ENCODE data around the gene ARL16.

The ARL16 gene, protein sequence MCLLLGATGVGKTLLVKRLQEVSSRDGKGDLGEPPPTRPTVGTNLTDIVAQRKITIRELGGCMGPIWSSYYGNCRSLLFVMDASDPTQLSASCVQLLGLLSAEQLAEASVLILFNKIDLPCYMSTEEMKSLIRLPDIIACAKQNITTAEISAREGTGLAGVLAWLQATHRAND

DNA sequence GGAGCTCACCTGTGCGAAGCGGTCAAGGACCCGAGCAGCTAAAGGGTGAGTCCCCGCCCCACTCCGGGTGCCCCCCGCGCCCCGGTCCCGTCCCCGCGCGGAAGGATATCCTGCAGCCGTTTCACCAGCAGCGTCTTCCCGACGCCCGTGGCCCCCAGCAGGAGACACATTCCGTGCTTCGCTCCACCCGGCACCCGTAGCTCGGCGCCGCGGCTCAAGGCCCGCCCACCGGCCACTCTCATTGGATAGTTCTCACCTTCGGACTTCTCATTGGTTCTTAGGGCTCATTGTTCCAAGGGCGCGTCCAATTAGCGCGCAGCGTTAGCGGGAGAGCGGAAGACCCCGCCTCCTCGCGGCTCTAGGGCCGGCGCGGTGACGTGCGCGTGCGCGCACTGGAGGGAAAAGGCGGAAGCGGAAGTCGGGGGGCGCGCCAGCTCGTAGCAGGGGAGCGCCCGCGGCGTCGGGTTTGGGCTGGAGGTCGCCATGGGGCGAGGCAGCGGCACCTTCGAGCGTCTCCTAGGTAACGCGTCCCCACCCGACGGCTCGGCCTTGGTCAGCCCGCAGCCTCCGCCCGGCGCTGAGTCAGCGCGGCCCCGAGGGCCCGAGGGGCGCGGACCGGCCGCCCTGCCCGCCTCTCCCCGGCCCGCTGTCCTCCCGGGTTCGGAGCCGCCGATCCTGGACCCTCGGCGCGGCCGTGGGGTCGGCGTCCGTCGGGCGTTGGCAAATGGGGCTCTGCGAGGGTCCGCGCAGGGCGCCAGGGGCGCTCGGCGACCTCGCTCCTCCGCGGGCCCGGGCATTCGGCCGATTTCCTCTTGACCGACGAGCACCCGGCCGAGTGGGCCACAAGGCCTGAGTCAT lies at the start of gene ARL16, which contains the start of gene HGS:
TSS of gene ARL16 (minus strand) at position 214 of the 858 bp plus-strand sequence. CDS start at position 170, 44 bp downstream.
TSS of gene HGS (plus strand) at position 428 of the 858 bp plus-strand sequence. CDS start at position 484, 56 bp downstream.
- peak; percentile 98 for DNase-seq (ENCODE audit: low read depth)

DNA sequence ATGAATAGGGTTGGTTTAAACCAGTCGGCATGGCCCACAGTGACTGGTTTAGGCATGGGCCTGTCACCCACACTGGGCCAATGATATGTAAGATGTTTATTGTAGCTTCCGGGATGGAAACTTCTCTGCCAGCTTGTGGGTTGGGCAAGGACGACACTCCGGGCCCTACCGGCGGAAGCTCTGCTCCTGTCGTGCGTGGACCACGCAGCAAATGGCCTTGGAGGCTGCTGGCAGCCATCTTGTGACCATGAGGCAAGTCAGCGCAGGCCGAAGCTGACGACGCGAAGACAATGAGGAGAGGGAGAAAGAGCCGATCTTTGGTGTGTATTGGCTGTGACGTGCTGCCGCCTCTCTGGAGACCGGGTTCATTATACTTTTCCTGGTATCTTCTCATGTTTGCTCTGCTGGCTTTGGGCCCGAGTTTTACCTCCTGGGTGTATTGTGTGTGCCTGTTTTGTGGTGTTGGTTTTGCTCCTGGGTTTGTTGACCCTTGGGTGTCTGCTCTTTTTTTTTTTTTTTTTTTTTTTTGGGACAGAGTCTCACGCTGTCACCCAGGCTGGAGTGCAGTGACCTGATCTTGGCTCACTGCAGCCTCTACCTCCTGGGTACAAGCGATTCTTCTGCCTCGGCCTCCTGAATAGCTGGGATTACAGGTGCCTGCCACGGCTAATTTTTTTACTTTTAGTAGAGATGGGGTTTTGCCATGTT lies 43.9 kb upstream of the ARL16 start:
- no peak for DNase-seq (ENCODE audit: low read depth)

DNA sequence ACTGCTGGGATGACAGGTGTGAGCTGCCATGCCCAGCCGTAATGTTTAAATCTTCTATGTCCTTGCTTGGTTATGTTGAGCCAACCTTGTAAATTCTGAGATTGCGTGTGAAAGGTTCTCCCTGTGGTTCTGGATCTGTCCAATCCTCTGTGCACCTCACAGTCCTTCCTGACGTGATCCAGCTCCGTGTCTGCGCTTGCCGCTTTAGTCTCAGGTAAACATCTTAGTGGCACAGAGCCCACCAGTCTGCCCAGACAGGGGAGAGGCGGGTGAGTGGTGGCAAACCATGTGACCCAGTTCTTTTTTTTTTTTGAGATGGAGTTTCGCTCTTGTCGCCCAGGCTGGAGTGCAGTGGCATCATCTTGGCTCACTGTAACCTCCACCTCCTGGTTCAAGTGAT lies 42.4 kb upstream of the ARL16 start:
- no peak for DNase-seq (ENCODE audit: low read depth)

DNA sequence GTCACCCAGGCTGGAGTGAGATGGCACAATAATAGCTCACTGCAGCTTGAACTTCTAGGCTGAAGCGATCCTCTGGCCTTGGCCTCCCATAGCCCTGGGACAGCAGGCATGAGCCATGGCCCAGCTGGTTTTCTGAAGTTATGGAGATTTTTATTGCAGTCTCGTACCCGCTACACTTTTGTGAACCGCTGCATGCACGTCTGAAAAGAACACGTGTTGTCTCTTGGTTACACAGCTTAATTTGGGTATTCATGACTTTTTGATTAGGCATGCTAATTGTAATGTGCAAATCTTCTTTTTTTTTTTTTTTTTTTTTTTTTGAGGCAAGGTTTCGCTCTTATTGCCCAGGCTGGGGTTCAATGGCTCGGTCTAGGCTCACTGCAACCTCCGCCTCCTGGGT lies 41.8 kb upstream of the ARL16 start:
- no peak for DNase-seq (ENCODE audit: low read depth)

DNA sequence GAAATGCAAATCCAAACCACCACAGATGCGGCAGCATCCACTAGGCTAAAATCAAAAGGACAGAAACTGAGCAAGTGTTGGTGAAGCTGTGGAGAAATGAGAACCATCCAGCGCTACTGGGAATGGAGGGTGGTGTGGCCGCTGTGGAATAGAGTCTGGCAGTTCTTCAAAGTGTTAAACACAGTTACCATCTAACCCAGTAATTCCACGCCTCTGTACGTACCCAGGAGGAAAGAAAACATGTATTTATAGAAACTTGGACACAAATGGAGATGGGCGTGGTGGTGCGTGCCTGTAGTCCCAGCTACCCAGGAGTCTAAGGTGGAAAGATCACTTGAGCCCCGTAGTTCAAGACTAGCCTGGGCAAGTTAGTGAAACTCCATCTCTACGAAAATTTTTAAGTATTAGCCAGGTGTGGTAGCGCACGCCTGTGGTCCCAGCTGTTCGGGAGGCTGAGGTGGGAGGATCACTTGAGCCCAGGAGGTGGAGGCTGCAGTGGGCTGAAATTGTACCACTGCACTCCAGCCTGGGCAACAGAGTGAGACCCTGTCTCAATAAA lies 40.1 kb upstream of the ARL16 start:
- no peak for DNase-seq (ENCODE audit: low read depth)

DNA sequence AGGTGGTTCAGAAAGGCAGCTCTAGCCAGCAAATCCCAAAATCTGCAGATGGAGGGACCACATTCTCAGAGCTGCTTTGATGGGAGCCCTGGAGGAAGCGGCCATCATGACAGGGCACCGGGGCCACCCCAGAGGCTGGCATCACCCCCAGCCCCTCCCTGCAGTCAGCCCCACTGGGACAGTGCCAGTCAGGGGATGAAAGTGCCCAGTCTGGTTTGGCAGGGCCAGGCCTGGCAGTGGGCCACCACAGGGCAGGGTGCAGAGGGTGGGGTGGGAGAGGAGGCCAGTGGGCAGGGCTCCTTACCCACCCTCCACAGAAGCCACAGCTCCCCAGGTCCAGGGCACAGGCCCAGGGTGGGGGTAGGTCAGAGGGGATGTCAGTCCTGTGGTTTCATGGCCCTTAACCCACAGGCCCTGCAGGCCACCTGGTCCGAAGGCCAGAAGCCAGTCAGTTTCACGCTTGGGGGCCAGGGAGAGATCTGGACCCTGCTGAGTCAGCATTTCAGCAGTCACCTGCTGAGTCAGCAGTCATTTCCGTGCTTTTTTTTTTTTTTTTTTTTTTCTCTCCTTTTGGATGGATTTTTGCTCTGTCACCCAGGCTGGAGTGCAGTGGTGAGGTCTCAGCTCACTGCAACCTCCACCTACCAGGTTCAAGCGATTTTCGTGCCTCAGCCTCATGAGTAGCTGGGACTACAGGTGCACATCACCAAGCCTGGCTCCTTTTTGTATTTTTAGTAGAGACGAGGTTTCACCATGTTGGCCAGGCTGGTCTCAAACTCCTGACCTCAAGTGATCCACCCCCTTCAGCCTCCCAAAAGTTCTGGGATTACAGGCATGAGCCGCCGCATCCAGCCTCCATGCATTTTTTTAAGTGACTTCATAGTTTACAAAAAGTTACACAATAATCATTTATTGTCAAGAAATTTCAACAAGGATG lies 38.9 kb upstream of the ARL16 start:
- DNase-seq (ENCODE audit: low read depth), result no peak

DNA sequence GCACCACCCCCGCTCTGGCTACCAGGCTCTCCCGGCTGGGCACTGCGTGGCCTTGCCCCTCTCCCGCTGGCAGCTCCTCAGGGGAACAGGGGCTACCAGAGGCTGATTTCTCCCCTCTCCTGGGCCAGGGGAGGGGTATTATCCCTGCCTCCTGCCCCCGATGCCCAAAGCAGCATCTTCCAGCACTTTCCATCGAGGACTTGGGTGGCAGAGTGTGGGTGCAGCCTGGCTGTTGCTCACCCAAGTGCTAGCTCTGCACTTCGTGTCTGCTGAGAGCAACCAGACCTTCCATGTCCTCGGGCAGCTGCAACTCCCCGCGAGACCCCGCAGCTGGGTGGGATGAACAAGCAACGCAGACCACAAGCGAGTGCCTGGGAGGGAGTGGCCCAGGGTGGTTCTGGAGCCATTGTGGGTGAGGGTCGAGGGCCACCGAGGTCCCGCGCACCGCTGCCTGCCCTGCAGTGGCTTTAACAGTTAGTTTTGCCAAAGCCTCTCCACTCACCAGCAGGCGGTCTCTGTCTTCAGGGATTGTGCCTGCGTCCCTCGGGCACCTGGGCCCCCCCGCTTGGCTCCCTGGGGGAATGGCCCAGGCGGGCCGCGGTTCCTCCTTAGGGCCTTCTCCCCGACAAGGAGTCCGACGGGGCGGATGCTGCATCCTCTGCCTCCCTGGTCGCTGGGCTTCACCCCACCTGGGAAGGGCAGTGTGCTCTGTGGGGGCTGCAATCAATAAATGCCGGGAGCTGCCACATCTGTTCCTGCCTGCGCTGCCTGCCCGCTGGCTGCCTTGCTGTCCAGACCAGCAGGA lies 36.9 kb upstream of the ARL16 start:
- DNase-seq (ENCODE audit: low read depth), result no peak

DNA sequence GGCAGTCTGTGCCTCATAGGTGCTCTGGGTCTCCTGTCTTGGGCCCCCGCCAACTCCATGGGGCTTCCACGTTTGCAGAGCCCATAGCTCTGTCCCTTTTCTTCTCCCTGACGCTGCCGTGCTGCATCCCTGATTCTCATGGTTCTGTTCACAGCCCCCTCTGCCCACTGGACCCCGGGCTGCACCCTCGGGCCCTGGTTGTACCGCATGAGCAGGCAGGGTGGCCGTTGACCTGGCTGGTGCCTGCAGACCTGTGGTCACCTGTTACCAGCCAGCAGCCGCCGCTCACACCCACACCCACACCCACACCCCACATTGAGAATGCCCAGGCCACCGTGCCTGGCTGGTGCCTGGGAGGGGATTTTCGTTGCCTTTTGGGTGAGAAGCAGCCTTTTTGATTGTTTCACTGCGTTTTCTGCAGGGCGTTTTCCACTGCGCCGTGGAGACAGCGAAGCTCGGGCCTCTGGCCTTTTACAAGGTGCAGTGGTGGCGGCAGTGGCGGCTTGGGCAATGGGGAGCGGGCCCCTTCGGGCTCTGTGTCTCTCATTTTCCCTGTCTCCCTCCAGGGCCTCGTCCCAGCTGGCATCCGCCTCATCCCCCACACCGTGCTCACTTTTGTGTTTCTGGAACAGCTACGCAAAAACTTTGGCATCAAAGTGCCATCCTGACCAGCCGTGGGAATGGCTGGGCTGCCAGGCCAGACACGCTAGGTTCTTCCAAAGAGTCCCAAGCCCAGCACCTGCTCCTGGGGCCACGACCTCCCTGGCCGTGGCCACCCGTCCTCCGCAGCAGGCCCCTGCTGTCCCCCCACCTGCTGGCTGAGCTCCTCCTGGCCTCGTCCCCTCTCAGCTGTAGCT lies 36.0 kb upstream of the ARL16 start:
- no peak for DNase-seq (ENCODE audit: low read depth)

DNA sequence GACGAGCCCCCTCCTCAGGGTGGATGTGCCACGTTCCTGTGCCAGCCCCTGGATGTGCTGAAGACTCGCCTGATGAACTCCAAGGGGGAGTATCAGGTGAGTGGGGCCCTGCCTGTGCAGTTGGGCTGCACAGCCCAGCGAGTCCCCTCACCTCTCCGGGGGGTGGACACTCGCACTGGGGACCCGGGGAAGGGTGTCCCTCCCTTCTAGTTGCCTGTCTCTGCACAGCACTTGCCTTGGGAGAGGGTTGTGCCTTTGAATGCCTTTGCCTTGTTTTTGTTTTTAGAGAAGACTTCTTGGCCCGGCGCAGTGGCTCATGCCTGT lies 34.1 kb upstream of the ARL16 start:
- DNase-seq (ENCODE audit: low read depth), result no peak

DNA sequence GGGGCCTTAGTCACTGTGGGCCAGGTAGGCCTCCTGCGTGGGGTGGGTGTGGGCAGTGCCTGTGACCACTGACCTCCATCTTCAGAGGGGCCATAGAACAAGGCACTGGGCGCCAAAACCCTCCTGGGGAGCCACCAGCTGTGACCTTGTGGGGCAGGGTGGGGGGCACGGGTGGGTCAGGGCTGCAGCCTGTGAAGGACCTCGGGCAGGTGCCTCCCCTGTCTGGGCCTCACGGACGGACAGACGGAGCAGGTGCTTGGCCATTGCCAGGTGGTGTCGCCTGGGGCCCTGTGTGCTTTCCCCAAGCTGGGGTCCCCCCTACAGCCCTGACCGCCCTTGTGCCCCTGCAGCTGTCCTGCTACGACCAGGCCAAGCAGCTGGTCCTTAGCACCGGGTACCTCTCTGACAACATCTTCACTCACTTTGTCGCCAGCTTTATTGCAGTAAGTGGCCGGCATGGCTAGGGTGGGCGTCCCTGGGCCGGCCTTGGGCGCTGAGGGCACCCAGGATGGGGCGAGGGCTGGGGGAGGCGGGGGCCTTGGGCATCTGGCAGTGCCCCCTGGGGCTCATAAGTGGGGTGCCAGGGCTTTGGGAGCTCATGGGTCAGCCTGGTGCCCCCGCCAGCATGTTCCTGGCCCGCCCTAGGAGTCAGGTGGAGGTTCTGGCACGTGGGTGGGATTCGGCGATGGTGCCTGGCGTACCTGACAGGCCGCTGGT lies 33.6 kb upstream of the ARL16 start:
- DNase-seq (ENCODE audit: low read depth), result no peak

DNA sequence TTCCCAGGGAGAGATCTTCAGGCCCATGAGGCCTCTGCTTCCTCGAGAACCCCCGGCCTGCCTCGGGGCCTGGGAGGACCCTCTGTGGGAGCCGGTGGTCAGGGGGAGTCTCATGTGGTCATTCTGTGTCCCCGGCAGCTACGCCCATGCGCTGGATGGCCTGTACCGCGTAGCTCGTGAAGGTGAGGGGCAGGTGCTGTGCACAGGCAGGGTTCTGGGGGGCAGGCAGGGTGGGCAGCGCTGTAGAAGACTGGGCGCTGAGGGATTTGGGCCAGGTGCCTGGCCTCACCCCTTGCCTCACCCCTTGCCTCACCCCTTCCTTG lies 33.0 kb upstream of the ARL16 start:
- no peak for DNase-seq (ENCODE audit: low read depth)

DNA sequence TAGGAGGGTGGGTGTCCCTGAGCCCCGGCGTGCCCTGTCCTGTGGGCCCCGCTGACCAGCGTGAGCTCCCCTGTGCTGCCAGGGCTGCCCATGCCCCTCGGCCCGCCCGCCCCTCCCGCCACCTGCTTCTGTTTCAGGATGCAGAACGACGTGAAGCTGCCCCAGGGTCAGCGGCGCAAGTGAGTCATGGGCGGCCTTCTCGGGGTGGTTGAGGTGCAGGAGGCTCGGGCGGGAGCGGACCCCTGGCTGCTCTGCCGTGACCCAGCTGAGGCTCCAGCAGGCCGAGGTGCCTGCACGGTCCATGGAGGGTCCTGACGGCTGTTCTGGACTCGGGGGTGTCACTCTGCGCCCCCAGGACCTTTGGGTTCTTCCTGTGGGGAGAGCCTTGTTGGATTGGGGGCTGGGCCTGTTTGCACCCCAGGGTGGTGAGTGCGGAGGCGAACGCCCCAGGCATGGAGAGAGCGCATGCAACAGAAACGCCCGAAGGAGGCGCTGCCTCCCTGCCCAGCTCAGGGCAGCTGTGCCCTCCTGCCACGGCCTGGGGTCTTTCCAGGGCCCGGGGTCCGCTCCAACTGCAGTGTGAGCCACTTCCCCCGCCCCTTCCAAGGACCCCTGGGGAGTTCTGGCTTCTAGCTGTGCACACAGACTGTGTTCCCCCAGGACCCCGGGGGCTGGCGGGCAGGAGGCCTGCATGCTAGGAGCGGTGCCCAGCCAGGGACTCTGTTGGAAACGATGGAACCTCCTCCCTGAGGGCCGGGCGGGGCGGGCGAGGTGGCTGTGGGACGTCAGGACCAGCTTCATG lies 32.5 kb upstream of the ARL16 start:
- no peak for DNase-seq (ENCODE audit: low read depth)

DNA sequence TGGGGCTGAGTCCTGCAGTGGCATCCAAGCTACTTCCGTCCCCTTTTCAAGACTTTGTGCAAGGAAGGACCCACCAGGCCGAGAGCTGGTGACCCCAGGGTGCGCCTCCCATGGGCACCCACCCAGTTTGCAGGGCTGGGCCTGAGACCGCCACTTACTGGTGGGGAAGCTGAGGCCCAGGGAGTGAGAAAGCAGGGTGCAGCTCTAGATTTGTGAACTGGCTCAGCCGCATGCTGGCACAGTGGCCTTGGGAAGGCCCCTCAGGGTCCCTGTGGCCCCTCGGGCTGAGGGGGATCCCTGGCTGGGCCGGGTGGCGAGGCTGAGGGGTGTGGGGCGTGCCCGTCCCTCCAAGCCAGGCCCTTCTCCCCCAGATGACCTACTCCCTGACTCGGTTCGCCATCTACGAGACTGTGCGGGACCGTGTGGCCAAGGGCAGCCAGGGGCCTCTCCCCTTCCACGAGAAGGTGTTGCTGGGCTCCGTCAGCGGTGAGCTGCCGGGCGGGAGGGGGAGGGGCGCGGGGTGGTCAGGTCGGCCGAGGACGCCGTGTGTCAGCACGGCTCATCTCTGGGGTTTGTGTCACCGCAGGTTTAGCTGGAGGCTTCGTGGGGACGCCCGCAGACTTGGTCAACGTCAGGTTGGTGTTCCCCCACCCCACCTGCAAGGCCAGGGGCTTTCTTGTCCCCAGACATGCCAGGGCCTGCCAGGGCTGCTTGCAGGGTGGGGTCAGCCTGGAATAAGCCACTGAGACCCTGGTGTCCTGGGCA lies 31.7 kb upstream of the ARL16 start:
- DNase-seq (ENCODE audit: low read depth), result no peak

DNA sequence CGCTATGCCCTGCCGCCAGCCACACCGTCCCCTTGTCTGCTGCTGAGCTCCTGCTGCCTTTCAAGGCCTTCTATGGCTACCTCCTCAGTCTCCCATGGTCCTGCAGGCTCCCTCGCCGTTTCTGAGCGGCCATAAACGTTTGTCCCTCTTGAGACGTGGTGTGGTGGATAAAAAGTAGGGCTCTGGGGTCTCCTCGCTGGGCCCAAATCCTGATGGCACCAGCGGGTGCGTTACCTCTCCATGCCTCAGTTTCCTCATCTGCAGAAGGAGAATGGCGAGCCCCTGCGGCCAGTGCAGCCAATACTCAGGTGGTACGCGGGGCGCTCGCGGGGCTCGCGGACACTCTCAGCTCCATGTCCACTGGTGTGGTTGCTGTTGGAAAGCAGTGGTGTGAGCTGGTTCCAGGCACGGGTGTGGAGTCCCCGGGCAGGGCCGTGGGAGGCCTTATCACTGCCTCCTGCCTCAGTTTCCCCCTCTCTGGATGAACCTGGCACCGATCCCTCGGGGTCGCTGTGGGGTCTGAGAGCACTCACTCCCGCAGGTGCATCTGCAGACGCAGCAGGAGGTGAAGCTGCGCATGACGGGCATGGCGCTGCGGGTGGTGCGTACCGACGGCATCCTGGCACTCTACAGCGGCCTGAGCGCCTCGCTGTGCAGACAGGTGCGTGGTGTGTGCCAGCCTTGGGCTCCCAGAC lies 31.0 kb upstream of the ARL16 start:
- DNase-seq (ENCODE audit: low read depth), result no peak

DNA sequence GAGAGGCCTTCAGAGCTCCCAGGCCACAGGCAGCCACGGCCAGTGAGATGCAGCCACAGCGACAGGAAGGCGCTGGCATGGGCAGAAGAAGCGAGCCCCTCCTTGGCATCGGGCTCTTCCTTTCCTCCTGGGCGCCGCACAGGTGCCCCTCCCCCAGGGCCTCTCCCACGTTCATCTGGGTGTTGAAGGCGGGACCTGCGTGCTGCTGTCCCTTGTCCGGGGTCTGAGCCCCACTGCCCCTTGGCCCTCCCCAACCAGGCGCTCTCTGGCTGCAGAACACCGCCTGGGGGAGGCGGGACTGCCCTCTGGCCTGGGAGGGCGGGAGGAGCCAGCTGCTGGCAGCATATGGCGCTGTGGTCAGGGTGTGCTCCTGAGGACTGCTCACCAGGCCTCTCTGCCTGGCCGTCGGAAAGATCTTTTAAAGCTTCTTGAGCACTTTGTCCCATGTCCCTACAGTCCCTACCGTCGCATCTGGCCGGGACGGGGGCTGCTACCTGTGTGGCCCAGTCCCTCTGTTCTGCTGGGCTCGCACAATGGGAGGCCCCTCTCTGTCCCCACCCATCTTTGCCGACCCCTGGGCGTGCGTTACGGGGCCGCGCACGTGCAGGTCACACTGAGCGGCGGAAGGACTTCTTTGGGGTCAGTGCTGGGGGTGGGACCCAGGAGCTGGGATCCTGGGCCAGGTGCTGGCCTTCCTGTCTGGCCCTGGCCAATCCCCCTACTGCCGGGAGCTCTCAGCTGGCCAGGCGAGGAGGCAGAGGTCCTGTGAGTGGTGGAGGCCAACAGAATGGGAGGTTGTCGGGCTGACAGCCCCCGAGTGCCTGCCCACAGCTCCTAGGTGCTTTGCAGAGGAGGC lies 30.2 kb upstream of the ARL16 start:
- no peak for DNase-seq (ENCODE audit: low read depth)

DNA sequence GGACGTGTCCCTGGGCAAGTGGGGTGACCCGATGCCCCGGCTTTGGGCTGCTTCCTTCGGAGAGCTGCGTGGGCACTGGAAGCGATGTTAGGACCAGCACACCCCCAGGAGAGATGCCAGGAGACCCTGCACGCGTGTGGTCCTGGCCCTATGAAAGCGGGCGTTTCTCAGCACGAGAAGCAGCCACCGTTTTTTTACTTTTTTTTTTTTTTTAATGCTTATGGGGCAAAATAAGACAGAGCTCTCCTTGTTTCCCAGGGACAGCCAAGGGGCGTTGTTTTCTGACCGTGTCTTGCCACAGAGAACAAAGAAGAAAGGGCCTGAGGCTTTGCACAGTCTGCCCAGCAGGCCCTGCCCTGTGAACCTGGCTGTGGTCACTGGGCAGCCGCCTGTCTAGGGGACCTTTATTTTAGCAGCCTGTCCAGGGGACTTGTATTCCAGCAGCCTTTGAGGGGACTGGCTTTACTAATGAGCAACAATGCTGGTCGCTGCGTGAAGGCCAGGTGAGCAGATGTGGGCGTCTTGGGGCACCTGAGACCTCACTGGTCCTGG lies 29.5 kb upstream of the ARL16 start:
- DNase-seq (ENCODE audit: low read depth), result no peak

Data from activated T-cell treated with anti-CD3 and anti-CD28 coated beads for 24 hours (primary cell).